K562 (cell line): ENCODE data around the gene TMTC2. TPM values are rescaled to one million over a fixed set of nuclear protein-coding genes. Genes with fewer than 3 reads are reported as not detected.
A peak's percentile ranks its signal among the peaks of the same experiment; 100 is the strongest.

Experiments
- ATAC-seq: fragments of 200-7000 bp; cut with Tn5 transposase; 3 replicates; pipeline ENCODE4 v1.9.1; 2020; ENCODE audit warnings: moderate library complexity
- BruUV-seq: library from RNA; stranded (reverse); fragments of 400-500 nt; replicated peaks from 2 replicates; lab custom pipeline; 2021; lab: Mats Ljungman, UMichigan
- CTCF ChIA-PET: fragments of 300-600 bp; formaldehyde crosslinking; extraction: SDS; loops from one replicate; lab custom pipeline; 2021; ENCODE audit warnings: low intra/inter-chr PET ratio; lab: Yijun Ruan, JAX
- POLR2A ChIA-PET: fragments of 300-600, 350-650 bp; sonication (Branson Sonifier 250); formaldehyde crosslinking; extraction: SDS; loops from one replicate; lab custom pipeline; 2021; ENCODE audit warnings: antibody characterized with exemption, inconsistent platforms; lab: Yijun Ruan, JAX
- DNase-seq, 4 experiments: peaks; one replicate each; pipeline versions ENCODE4 v3.0.0 to v3.0.0-alpha.2; 2011 to 2018; ENCODE audit warnings: low spot score in 3 of 4, mixed read lengths in 3 of 4; ENCODE audit errors: extremely low read depth in 1 of 4
- FAIRE-seq: peaks from 2 replicates; lab custom pipeline; 2011; peaks lifted over from hg19 to GRCh38; lab: Jason Lieb, UNC
- H2AFZ ChIP-seq: 2 replicates; pipeline ENCODE4 v1.6.0; 2011; ENCODE audit warnings: low read depth, low read length, control low read depth, inconsistent platforms
- H3K27ac ChIP-seq: fragments of 200-600 bp; 3 replicates; pipeline ENCODE4 v1.8.0; 2011; ENCODE audit warnings: low read depth, mild to moderate bottlenecking, control low read depth, inconsistent platforms, low read length, moderate library complexity, mixed read lengths; ENCODE audit errors: extremely low read depth
- H3K27me3 ChIP-seq, 2 experiments: fragments of 300-600 bp in 1 of 2; 2 replicates in 1 of 2; 3 replicates in 1 of 2; pipeline versions ENCODE4 v1.6.0 to v1.8.0; 2011; ENCODE audit warnings: inconsistent platforms in 2 of 2, low read length in 2 of 2, mild to moderate bottlenecking in 1 of 2, mixed read lengths in 1 of 2, moderate library complexity in 1 of 2; ENCODE audit not compliant: control insufficient read depth in 2 of 2, insufficient read depth in 2 of 2
- H3K36me3 ChIP-seq: fragments of 300-600 bp; 3 replicates; pipeline ENCODE4 v1.8.0; 2011; ENCODE audit warnings: mild to moderate bottlenecking, low read length, inconsistent platforms; ENCODE audit not compliant: control insufficient read depth, insufficient read depth
- H3K4me1 ChIP-seq, 2 experiments: fragments of 200-600 bp in 1 of 2; replicated peaks in 1 of 2; 2 replicates in 1 of 2; 3 replicates in 1 of 2; pipeline versions ENCODE4 v1.5.1 to v1.8.0; 2011; ENCODE audit warnings: inconsistent platforms in 2 of 2, low read length in 2 of 2, mild to moderate bottlenecking in 1 of 2, mixed read lengths in 1 of 2, moderate library complexity in 1 of 2; ENCODE audit not compliant: control insufficient read depth in 2 of 2, insufficient read depth in 2 of 2
- H3K4me2 ChIP-seq: 2 replicates; pipeline ENCODE4 v1.6.1; 2011; ENCODE audit warnings: low read length, control low read depth, inconsistent platforms, mixed read lengths; ENCODE audit not compliant: insufficient read depth
- H3K4me3 ChIP-seq: fragments of 200-600 bp; sonication (generic), shearing (Covaris generic); 2 replicates; pipeline ENCODE4 v1.5.1; 2016; ENCODE audit warnings: control low read depth, inconsistent platforms
- H3K79me2 ChIP-seq: fragments of 200-600 bp; 3 replicates; pipeline ENCODE4 v1.8.0; 2011; ENCODE audit warnings: low read length, inconsistent platforms; ENCODE audit not compliant: control insufficient read depth, insufficient read depth
- H3K9ac ChIP-seq, 2 experiments: 2 replicates each; pipeline versions ENCODE4 v1.6.0 to v1.6.1; 2011; ENCODE audit warnings: low read depth in 2 of 2, low read length in 2 of 2, control low read depth in 1 of 2, inconsistent platforms in 1 of 2, mild to moderate bottlenecking in 1 of 2, mixed read lengths in 1 of 2; ENCODE audit not compliant: insufficient read depth in 1 of 2
- H3K9me1 ChIP-seq: one replicate; pipeline ENCODE4 v1.6.0; 2011; ENCODE audit warnings: inconsistent platforms, mild to moderate bottlenecking, low read length, moderate library complexity; ENCODE audit not compliant: control insufficient read depth, insufficient read depth
- H3K9me3 ChIP-seq: replicated peaks from 2 replicates; pipeline ENCODE4 v1.5.1; 2011; ENCODE audit warnings: low read depth, low read length, inconsistent platforms; ENCODE audit not compliant: control insufficient read depth, insufficient read depth
- H4K20me1 ChIP-seq: replicated peaks from 2 replicates; pipeline ENCODE4 v1.6.1; 2011; ENCODE audit warnings: low read length, inconsistent platforms, mixed read lengths; ENCODE audit not compliant: control insufficient read depth, insufficient read depth
- ATF7 ChIP-seq: fragments of 450-650 bp; IDR thresholded peaks from 2 replicates; pipeline ENCODE4 v1.7.1; 2014; ENCODE audit warnings: mild to moderate bottlenecking, moderate library complexity
- BHLHE40 ChIP-seq: IDR thresholded peaks from 2 replicates; pipeline ENCODE4 v1.6.1; 2011; ENCODE audit warnings: low read length, improper control_type of control experiment
- CBFA2T3 ChIP-seq: fragments of 450-650 bp; IDR thresholded peaks from 2 replicates; pipeline ENCODE4 v1.6.1; 2017
- CHCHD3 ChIP-seq: fragments of 250-450 bp; sonication (Bioruptor Pico); IDR thresholded peaks from 2 replicates; pipeline ENCODE4 v2.1.2; 2022; ENCODE audit warnings: mild to moderate bottlenecking
- DPF2 ChIP-seq: fragments of 450-650 bp; IDR thresholded peaks from 2 replicates; pipeline ENCODE4 v1.6.1; 2016
- KLF16 ChIP-seq: IDR thresholded peaks from 2 replicates; pipeline ENCODE4 v1.6.1; 2016; ENCODE audit warnings: antibody characterized with exemption
- NCOA6 ChIP-seq: fragments of 450-650 bp; IDR thresholded peaks from 2 replicates; pipeline ENCODE4 v1.6.1; 2017; ENCODE audit warnings: mild to moderate bottlenecking
- SIN3B ChIP-seq: fragments of 450-650 bp; IDR thresholded peaks from 2 replicates; pipeline ENCODE4 v1.6.1; 2017; ENCODE audit warnings: low read depth, mild to moderate bottlenecking, moderate library complexity
- TBP ChIP-seq: optimal IDR thresholded peaks from 2 replicates; pipeline ENCODE3; 2011; ENCODE audit warnings: low read depth, low read length, improper control_type of control experiment
- TRIM24 ChIP-seq, 2 experiments: fragments of 450-650 bp; IDR thresholded peaks; 2 replicates each; pipeline ENCODE4 v1.6.1; 2016
- ZNF217 ChIP-seq: sonication (generic); formaldehyde crosslinking; IDR thresholded peaks from 2 replicates; pipeline ENCODE4 v1.8.0; 2022; ENCODE audit warnings: mild to moderate bottlenecking, missing genetic modification reagents
- WGBS: fragments of 100-300 bp; shearing (Covaris generic); methylation state at CpG from one replicate; pipeline ENCODE4 v1.1.6; 2016; ENCODE audit warnings: low coverage, mixed read lengths; ENCODE audit not compliant: insufficient coverage; ENCODE audit errors: missing lambda C conversion rate; 5-methylcytosine and 5-hydroxymethylcytosine counted together
- in situ Hi-C: fragments of 300-500 bp; cut with MboI; formaldehyde crosslinking; loops from 4 replicates; pipeline ENCODE4 v1.15.0; 2018; ENCODE audit warnings: inconsistent platforms, mixed read lengths
- intact Hi-C: fragments of 100-400 bp; cut with micrococcal nuclease; formaldehyde crosslinking; loops from 2 replicates; pipeline ENCODE4 v1.14.2; 2022
- polyA plus RNA-seq, 8 experiments: library from polyadenylated mRNA; depleted of rRNA in 4 of 8; stranded (reverse) in 5 of 8; unstranded in 3 of 8; fragments of >200 nt; fragmentation: Nextera tagmentation in 2 of 8; fragmentation: Illumina TruSeq in 1 of 8; extraction: Ambion mirVana in 2 of 8; extraction: Trizol in 1 of 8; gene quantifications; 2 replicates each; pipeline versions ENCODE4 v1.2.1 to v1.2.3, GENCODE V29; 2011 to 2014; ENCODE audit warnings: inconsistent platforms in 1 of 8, missing spikeins in 1 of 8
- total RNA-seq, 7 experiments: library from RNA; depleted of rRNA in 6 of 7; stranded (reverse); fragments of >200 nt in 6 of 7; fragmentation: Illumina TruSeq in 2 of 7; extraction: Trizol in 2 of 7; gene quantifications; 2 replicates each; pipeline versions ENCODE4 v1.2.1 to v1.2.3, GENCODE V29; 2011 to 2021; ENCODE audit warnings: low replicate concordance in 1 of 7
- TF ChIP-seq, protein P1 (sequence below): fragments of 450-650 bp; IDR thresholded peaks from 2 replicates; pipeline ENCODE4 v1.6.1; 2016; ENCODE audit warnings: mild to moderate bottlenecking
- TF ChIP-seq, protein P2 (sequence below), 2 experiments: fragments of 450-650 bp; formaldehyde crosslinking in 1 of 2; IDR thresholded peaks; 2 replicates each; pipeline versions ENCODE4 v1.4.0 to v1.6.1; 2014 to 2020; ENCODE audit warnings: mild to moderate bottlenecking in 2 of 2, borderline replicate concordance in 1 of 2, low read depth in 1 of 2

Gene TMTC2
- total and polyA plus RNA-seq, 9 of the 15 experiments (the other 6 are each of a cell fraction or from before 2014, with no cell fraction given): 0.29 to 1.1 (median 0.55) TPM

GRCh38 chr12:83150465-83151189, 463.9 kb downstream of the TMTC2 start:
- Histone ChIP-seq H2AFZ (peak overlapping the region; percentile 62), H3K9ac (no peak overlapping the region), H3K79me2 (no peaks in the 10 kb centered on the region), H3K9me1 (no peaks in the 10 kb centered on the region), H3K4me2 (peak overlapping the region; percentile 41), H4K20me1 (no peaks in the 10 kb centered on the region), H3K4me3 (no peak overlapping the region), H3K27ac (peak overlapping the region; percentile 55; the same call in 1 of the 3 replicates), H3K9me3 (no peaks in the 10 kb centered on the region; the same call in 1 of the 2 replicates), H3K27me3 (no peaks in the 10 kb centered on the region), H3K4me1 (peaks cover 0 to 12% of the 10 kb centered on the region in 2 experiments; a peak in 2 of 5 replicates), H3K36me3 (no peaks in the 10 kb centered on the region)
- POLR2A ChIA-PET: interaction anchor here (0.9 to 2.3 kb wide), 2 partner anchors 10 to 26 kb away, joined by 3 to 7 read pairs; no protein-coding TSS in a partner anchor
- CTCF ChIA-PET: no interaction called here
- no TSS peak for BruUV-seq
- FAIRE-seq (peak; percentile 61), ATAC-seq (peak; percentile 88), DNase-seq (peak; percentile 24 to 52 (median 46))
- in situ Hi-C loops (no loop called here), intact Hi-C loops (loop anchor here (1.0 kb wide), 1 partner anchor 23 kb away; no protein-coding TSS in a partner anchor)
- WGBS: 2% methylated on average over 3 of the region's 3 CpGs
- TF ChIP-seq KLF16: peak; percentile 69; the same call in 1 of the 2 replicates
- TF ChIP-seq CBFA2T3: peak; percentile 84
- TF ChIP-seq ZNF217 (CRISPR knock-in tag): no peak
- no peak for TF ChIP-seq CHCHD3
- no peak for TF ChIP-seq ATF7
- TF ChIP-seq NCOA6: no peak
- no peak for TF ChIP-seq BHLHE40
- TF ChIP-seq TRIM24 (IDR thresholded peaks at IDR 0.05): peak; percentile 35 to 69
- TF ChIP-seq, protein P1, sequence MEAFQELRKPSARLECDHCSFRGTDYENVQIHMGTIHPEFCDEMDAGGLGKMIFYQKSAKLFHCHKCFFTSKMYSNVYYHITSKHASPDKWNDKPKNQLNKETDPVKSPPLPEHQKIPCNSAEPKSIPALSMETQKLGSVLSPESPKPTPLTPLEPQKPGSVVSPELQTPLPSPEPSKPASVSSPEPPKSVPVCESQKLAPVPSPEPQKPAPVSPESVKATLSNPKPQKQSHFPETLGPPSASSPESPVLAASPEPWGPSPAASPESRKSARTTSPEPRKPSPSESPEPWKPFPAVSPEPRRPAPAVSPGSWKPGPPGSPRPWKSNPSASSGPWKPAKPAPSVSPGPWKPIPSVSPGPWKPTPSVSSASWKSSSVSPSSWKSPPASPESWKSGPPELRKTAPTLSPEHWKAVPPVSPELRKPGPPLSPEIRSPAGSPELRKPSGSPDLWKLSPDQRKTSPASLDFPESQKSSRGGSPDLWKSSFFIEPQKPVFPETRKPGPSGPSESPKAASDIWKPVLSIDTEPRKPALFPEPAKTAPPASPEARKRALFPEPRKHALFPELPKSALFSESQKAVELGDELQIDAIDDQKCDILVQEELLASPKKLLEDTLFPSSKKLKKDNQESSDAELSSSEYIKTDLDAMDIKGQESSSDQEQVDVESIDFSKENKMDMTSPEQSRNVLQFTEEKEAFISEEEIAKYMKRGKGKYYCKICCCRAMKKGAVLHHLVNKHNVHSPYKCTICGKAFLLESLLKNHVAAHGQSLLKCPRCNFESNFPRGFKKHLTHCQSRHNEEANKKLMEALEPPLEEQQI: no peak
- TF ChIP-seq DPF2: peak; percentile 51; the same call in 1 of the 2 replicates
- TF ChIP-seq, protein P2, sequence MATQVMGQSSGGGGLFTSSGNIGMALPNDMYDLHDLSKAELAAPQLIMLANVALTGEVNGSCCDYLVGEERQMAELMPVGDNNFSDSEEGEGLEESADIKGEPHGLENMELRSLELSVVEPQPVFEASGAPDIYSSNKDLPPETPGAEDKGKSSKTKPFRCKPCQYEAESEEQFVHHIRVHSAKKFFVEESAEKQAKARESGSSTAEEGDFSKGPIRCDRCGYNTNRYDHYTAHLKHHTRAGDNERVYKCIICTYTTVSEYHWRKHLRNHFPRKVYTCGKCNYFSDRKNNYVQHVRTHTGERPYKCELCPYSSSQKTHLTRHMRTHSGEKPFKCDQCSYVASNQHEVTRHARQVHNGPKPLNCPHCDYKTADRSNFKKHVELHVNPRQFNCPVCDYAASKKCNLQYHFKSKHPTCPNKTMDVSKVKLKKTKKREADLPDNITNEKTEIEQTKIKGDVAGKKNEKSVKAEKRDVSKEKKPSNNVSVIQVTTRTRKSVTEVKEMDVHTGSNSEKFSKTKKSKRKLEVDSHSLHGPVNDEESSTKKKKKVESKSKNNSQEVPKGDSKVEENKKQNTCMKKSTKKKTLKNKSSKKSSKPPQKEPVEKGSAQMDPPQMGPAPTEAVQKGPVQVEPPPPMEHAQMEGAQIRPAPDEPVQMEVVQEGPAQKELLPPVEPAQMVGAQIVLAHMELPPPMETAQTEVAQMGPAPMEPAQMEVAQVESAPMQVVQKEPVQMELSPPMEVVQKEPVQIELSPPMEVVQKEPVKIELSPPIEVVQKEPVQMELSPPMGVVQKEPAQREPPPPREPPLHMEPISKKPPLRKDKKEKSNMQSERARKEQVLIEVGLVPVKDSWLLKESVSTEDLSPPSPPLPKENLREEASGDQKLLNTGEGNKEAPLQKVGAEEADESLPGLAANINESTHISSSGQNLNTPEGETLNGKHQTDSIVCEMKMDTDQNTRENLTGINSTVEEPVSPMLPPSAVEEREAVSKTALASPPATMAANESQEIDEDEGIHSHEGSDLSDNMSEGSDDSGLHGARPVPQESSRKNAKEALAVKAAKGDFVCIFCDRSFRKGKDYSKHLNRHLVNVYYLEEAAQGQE (IDR thresholded peaks at IDR 0.05; ENCODE audit: borderline replicate concordance): no peak
- TF ChIP-seq, protein P2 (CRISPR knock-in tag; IDR thresholded peaks at IDR 0.05; ENCODE audit: low read depth): no peak
- TF ChIP-seq SIN3B: no peak
- peak; percentile 78 for TF ChIP-seq TBP
